Femur (tissue), 1 donor: ENCODE data around the gene MYO15B.
"Not testable (repeated sequence)": the region's sequence is repeated elsewhere in the genome, so short reads cannot be mapped to it uniquely, and the experiment has no call there.

ENCODE experiments used
- DNase-seq: peaks from one replicate; pipeline ENCODE4 v3.0.0-alpha.2; 2017

Gene MYO15B

GRCh38 chr17:75576661-75577060 is 10.9 kb upstream of the MYO15B start:
- DNase-seq, result no peak

GRCh38 chr17:75581121-75581725 is 6.4 kb upstream of the MYO15B start:
- peak; percentile 20 for DNase-seq

GRCh38 chr17:75583197-75583596 is 4.4 kb upstream of the MYO15B start:
- not testable (repeated sequence) for DNase-seq

GRCh38 chr17:75584849-75585175 is 2.8 kb upstream of the MYO15B start:
- DNase-seq, result no peak

- peak; percentile 60 for DNase-seq
Observed at GRCh38 chr17:75588596-75589011, 1.0 kb downstream of the MYO15B start.

- peak; percentile 97 for DNase-seq
Observed at GRCh38 chr17:75589012-75589918, 1.7 kb downstream of the MYO15B start.

- DNase-seq, result peak; percentile 57
Observed at GRCh38 chr17:75589919-75590303, 2.3 kb downstream of the MYO15B start.

GRCh38 chr17:75590314-75590761 is 2.7 kb downstream of the MYO15B start:
- no peak for DNase-seq

GRCh38 chr17:75590849-75591721 is 3.5 kb downstream of the MYO15B start:
- no peak for DNase-seq

- no peak for DNase-seq
Observed at GRCh38 chr17:75591722-75592302, 4.2 kb downstream of the MYO15B start.

GRCh38 chr17:75592348-75593020 is 4.9 kb downstream of the MYO15B start:
- DNase-seq, result no peak

- not testable (repeated sequence) for DNase-seq
Observed at GRCh38 chr17:75593430-75593829, 5.8 kb downstream of the MYO15B start.

- DNase-seq, result peak; percentile 22
Observed at GRCh38 chr17:75594499-75595283, 7.1 kb downstream of the MYO15B start.

GRCh38 chr17:75595284-75595919 is 7.8 kb downstream of the MYO15B start:
- no peak for DNase-seq

- no peak for DNase-seq
Observed at GRCh38 chr17:75595920-75596313, 8.3 kb downstream of the MYO15B start.

GRCh38 chr17:75596320-75597087 is 8.9 kb downstream of the MYO15B start:
- DNase-seq, result no peak

- DNase-seq, result peak; percentile 65
Observed at GRCh38 chr17:75601057-75601987, 13.7 kb downstream of the MYO15B start.

GRCh38 chr17:75602644-75603043 is 15.0 kb downstream of the MYO15B start:
- peak; percentile 31 for DNase-seq

GRCh38 chr17:75603123-75603522 is 15.5 kb downstream of the MYO15B start:
- DNase-seq, result no peak
